Left hindlimb (tissue), 1 donor: Measurements from ENCODE around the gene MSH2.
A peak's percentile ranks its signal among the peaks of the same experiment; 100 is the strongest.
"Not testable (repeated sequence)": the region's sequence is repeated elsewhere in the genome, so short reads cannot be mapped to it uniquely, and the experiment has no call there.

Source experiments
- DNase-seq: peaks from one replicate; pipeline ENCODE4 v3.0.0-alpha.2; 2018

MSH2 gene

GRCh38 chr2:47402805-47403608 is at the start of gene MSH2:
Gene MSH2, plus strand, starts transcription at chr2:47403156. Its CDS starts 36 bp downstream, at chr2:47403192.
- DNase-seq = peak; percentile 95

GRCh38 chr2:47354013-47354847 is 48.7 kb upstream of the MSH2 start:
- no peak for DNase-seq

GRCh38 chr2:47354848-47355204 is 48.1 kb upstream of the MSH2 start:
- DNase-seq = no peak

- no peak for DNase-seq
Measured at GRCh38 chr2:47357483-47357882, 45.5 kb upstream of the MSH2 start.

- no peak for DNase-seq
Measured at GRCh38 chr2:47359375-47359868, 43.5 kb upstream of the MSH2 start.

GRCh38 chr2:47360283-47360682 is 42.7 kb upstream of the MSH2 start:
- DNase-seq = no peak

- DNase-seq = no peak
Measured at GRCh38 chr2:47360927-47361326, 42.0 kb upstream of the MSH2 start.

- DNase-seq = not testable (repeated sequence)
Measured at GRCh38 chr2:47361505-47362229, 41.3 kb upstream of the MSH2 start.

GRCh38 chr2:47373747-47374146 is 29.2 kb upstream of the MSH2 start:
- DNase-seq = no peak

GRCh38 chr2:47375307-47375706 is 27.6 kb upstream of the MSH2 start:
- no peak for DNase-seq

- no peak for DNase-seq
Measured at GRCh38 chr2:47379384-47379783, 23.6 kb upstream of the MSH2 start.

GRCh38 chr2:47381408-47381807 is 21.5 kb upstream of the MSH2 start:
- DNase-seq = no peak

- no peak for DNase-seq
Measured at GRCh38 chr2:47386551-47386950, 16.4 kb upstream of the MSH2 start.

GRCh38 chr2:47388888-47389287 is 14.1 kb upstream of the MSH2 start:
- no peak for DNase-seq

GRCh38 chr2:47389692-47390091 is 13.3 kb upstream of the MSH2 start:
- DNase-seq = no peak

GRCh38 chr2:47401789-47402554 is 984 bp upstream of the MSH2 start:
- DNase-seq = no peak

GRCh38 chr2:47402555-47402804 is 476 bp upstream of the MSH2 start:
- DNase-seq = no peak

GRCh38 chr2:47403609-47404193 is 745 bp downstream of the MSH2 start:
- DNase-seq = no peak

- DNase-seq = no peak
Measured at GRCh38 chr2:47404356-47404755, 1.4 kb downstream of the MSH2 start.

GRCh38 chr2:47405757-47406156 is 2.8 kb downstream of the MSH2 start:
- DNase-seq = no peak

GRCh38 chr2:47406649-47407330 is 3.8 kb downstream of the MSH2 start:
- not testable (repeated sequence) for DNase-seq

- not testable (repeated sequence) for DNase-seq
Measured at GRCh38 chr2:47407976-47408375, 5.0 kb downstream of the MSH2 start.
